H1 (cell line): ENCODE measurements around the gene WNK2. TPM values are rescaled to one million over a fixed set of nuclear protein-coding genes. Genes with fewer than 3 reads are reported as not detected.

Experiments used
- CTCF ChIA-PET: fragments of 300-600 bp; sonication (Branson Sonifier 250); formaldehyde crosslinking; loops from one replicate; lab custom pipeline; 2021; ENCODE audit not compliant: partially characterized antibody; lab: Charles Lee
- POLR2A ChIA-PET: fragments of 300-600 bp; sonication (Branson Sonifier 250); formaldehyde crosslinking; loops from one replicate; lab custom pipeline; 2021; ENCODE audit warnings: inconsistent platforms; ENCODE audit not compliant: partially characterized antibody; lab: Charles Lee
- DNase-seq, 2 experiments: peaks; one replicate each; pipeline versions ENCODE4 v3.0.0 to v3.0.0-alpha.2; 2010 to 2022; ENCODE audit warnings: low spot score in 2 of 2, low read depth in 1 of 2, mixed read lengths in 1 of 2
- FAIRE-seq: peaks from 2 replicates; lab custom pipeline; 2011; peaks lifted over from hg19 to GRCh38; lab: Jason Lieb, UNC
- H2AFZ ChIP-seq: 2 replicates; pipeline ENCODE4 v1.8.1; 2012; ENCODE audit warnings: low read length, inconsistent platforms
- H2AK5ac ChIP-seq: 2 replicates; pipeline ENCODE4 v1.6.1; 2013; ENCODE audit warnings: low read depth, low read length
- H2BK120ac ChIP-seq: replicated peaks from 2 replicates; pipeline ENCODE3; 2013; ENCODE audit warnings: low read depth, low read length, inconsistent platforms
- H2BK12ac ChIP-seq: 2 replicates; pipeline ENCODE4 v1.6.1; 2013; ENCODE audit warnings: low read depth, low read length
- H2BK15ac ChIP-seq: 2 replicates; pipeline ENCODE4 v1.6.1; 2013; ENCODE audit warnings: low read length
- H2BK20ac ChIP-seq: 2 replicates; pipeline ENCODE4 v1.6.1; 2013; ENCODE audit warnings: low read length
- H2BK5ac ChIP-seq: 2 replicates; pipeline ENCODE4 v1.6.1; 2013; ENCODE audit warnings: low read depth, low read length
- H3K14ac ChIP-seq: 2 replicates; pipeline ENCODE4 v1.6.1; 2013; ENCODE audit warnings: inconsistent platforms; ENCODE audit not compliant: insufficient read length
- H3K18ac ChIP-seq: 2 replicates; pipeline ENCODE4 v1.6.1; 2013; ENCODE audit warnings: low read length; ENCODE audit errors: extremely low read depth
- H3K23ac ChIP-seq: 2 replicates; pipeline ENCODE4 v1.6.1; 2013; ENCODE audit warnings: inconsistent platforms; ENCODE audit not compliant: insufficient read length
- H3K23me2 ChIP-seq: 2 replicates; pipeline ENCODE4 v1.6.1; 2013; ENCODE audit warnings: low read depth, low read length
- H3K27ac ChIP-seq: 2 replicates; pipeline ENCODE4 v1.6.1; 2011; ENCODE audit warnings: low read depth, low read length, inconsistent platforms
- H3K27me3 ChIP-seq, 4 experiments: replicated peaks in 1 of 4; 1 replicate in 1 of 4; 2 replicates in 3 of 4; pipeline versions ENCODE4 v1.6.1 to v1.8.1; 2011 to 2013; ENCODE audit warnings: low read length in 3 of 4, mild to moderate bottlenecking in 3 of 4, inconsistent platforms in 2 of 4, mixed read lengths in 2 of 4, moderate library complexity in 1 of 4; ENCODE audit not compliant: control insufficient read depth in 3 of 4, insufficient read depth in 3 of 4; ENCODE audit errors: extremely low read depth in 1 of 4
- H3K36me3 ChIP-seq, 4 experiments: 2 replicates each; pipeline versions ENCODE4 v1.6.1 to v1.8.1; 2011 to 2013; ENCODE audit warnings: mild to moderate bottlenecking in 4 of 4, low read length in 3 of 4, moderate library complexity in 2 of 4, control low read depth in 1 of 4, inconsistent platforms in 1 of 4; ENCODE audit not compliant: insufficient read depth in 4 of 4, control insufficient read depth in 2 of 4
- H3K4ac ChIP-seq: replicated peaks from 2 replicates; pipeline ENCODE3; 2013; ENCODE audit warnings: low read length, low read depth, mixed read lengths, inconsistent platforms; ENCODE audit not compliant: insufficient read length
- H3K4me1 ChIP-seq, 4 experiments: replicated peaks in 1 of 4; 1 replicate in 1 of 4; 2 replicates in 3 of 4; pipeline versions ENCODE4 v1.6.1 to v1.8.1; 2011 to 2013; ENCODE audit warnings: low read length in 3 of 4, inconsistent platforms in 2 of 4, mixed read lengths in 1 of 4; ENCODE audit not compliant: insufficient read depth in 4 of 4, control insufficient read depth in 3 of 4
- H3K4me2 ChIP-seq, 2 experiments: 2 replicates each; pipeline versions ENCODE4 v1.6.1 to v1.8.1; 2011 to 2013; ENCODE audit warnings: low read depth in 2 of 2, low read length in 2 of 2, control low read depth in 1 of 2, inconsistent platforms in 1 of 2, mild to moderate bottlenecking in 1 of 2; ENCODE audit not compliant: insufficient read depth in 1 of 2
- H3K4me3 ChIP-seq, 4 experiments: fragments of 200-600, 300-600 bp in 1 of 4; sonication (generic), shearing (Covaris generic), sonication (Bioruptor Twin) in 1 of 4; 2 replicates each; pipeline versions ENCODE4 v1.5.1 to v1.8.1; 2011 to 2016; ENCODE audit warnings: low read length in 4 of 4, low read depth in 3 of 4, control low read depth in 2 of 4, inconsistent platforms in 2 of 4, mild to moderate bottlenecking in 2 of 4, mixed read lengths in 1 of 4, moderate library complexity in 1 of 4; ENCODE audit not compliant: insufficient read depth in 2 of 4; ENCODE audit errors: extremely low read depth in 1 of 4
- H3K56ac ChIP-seq: replicated peaks from 2 replicates; pipeline ENCODE3; 2013; ENCODE audit warnings: low read depth, mild to moderate bottlenecking, mixed read lengths, low read length, inconsistent platforms; ENCODE audit not compliant: insufficient read length
- H3K79me1 ChIP-seq: 2 replicates; pipeline ENCODE4 v1.6.1; 2013; ENCODE audit warnings: low read depth, low read length, control low read depth
- H3K79me2 ChIP-seq, 2 experiments: 2 replicates each; pipeline versions ENCODE4 v1.6.1 to v1.8.1; 2012 to 2013; ENCODE audit warnings: low read length in 2 of 2, mild to moderate bottlenecking in 2 of 2, inconsistent platforms in 1 of 2; ENCODE audit not compliant: insufficient read depth in 2 of 2, control insufficient read depth in 1 of 2
- H3K9ac ChIP-seq, 4 experiments: replicated peaks in 1 of 4; 1 replicate in 1 of 4; 2 replicates in 3 of 4; pipeline versions ENCODE4 v1.6.1 to v1.8.1; 2011 to 2013; ENCODE audit warnings: low read depth in 3 of 4, low read length in 3 of 4, control low read depth in 2 of 4, mild to moderate bottlenecking in 2 of 4, moderate library complexity in 2 of 4, inconsistent platforms in 1 of 4; ENCODE audit errors: extremely low read depth in 1 of 4
- H3K9me3 ChIP-seq, 2 experiments: 2 replicates each; pipeline versions ENCODE4 v1.6.1 to v1.8.1; 2012 to 2013; ENCODE audit warnings: mild to moderate bottlenecking in 2 of 2, moderate library complexity in 2 of 2, control low read depth in 1 of 2, inconsistent platforms in 1 of 2, low read depth in 1 of 2, low read length in 1 of 2, mixed read lengths in 1 of 2; ENCODE audit not compliant: insufficient read depth in 2 of 2
- H4K20me1 ChIP-seq, 2 experiments: replicated peaks in 1 of 2; 2 replicates each; pipeline versions ENCODE3 to v1.8.1; 2011 to 2013; ENCODE audit warnings: inconsistent platforms in 2 of 2, low read length in 2 of 2, mild to moderate bottlenecking in 1 of 2; ENCODE audit not compliant: insufficient read depth in 2 of 2, control insufficient read depth in 1 of 2
- H4K5ac ChIP-seq: 2 replicates; pipeline ENCODE4 v1.6.1; 2013; ENCODE audit warnings: low read length, low read depth, mixed read lengths, inconsistent platforms; ENCODE audit not compliant: insufficient read length
- H4K8ac ChIP-seq: 2 replicates; pipeline ENCODE4 v1.8.0; 2013; ENCODE audit warnings: mild to moderate bottlenecking, moderate library complexity, low read length, inconsistent platforms; ENCODE audit not compliant: insufficient read depth; ENCODE audit errors: extremely low read depth
- H4K91ac ChIP-seq: replicated peaks from 2 replicates; pipeline ENCODE3; 2013; ENCODE audit warnings: low read length, mixed read lengths, inconsistent platforms; ENCODE audit not compliant: insufficient read length
- BACH1 ChIP-seq: IDR thresholded peaks from 2 replicates; pipeline ENCODE4 v1.6.1; 2012; ENCODE audit warnings: low read length, improper control_type of control experiment
- WGBS, 2 experiments: shearing (Covaris generic) in 1 of 2; methylation state at CpG; one replicate each; pipeline versions ENCODE4 v1.1.6 to v1.1.7; 2013 to 2015; ENCODE audit warnings: low lambda C conversion rate in 2 of 2, mixed read lengths in 2 of 2, inconsistent platforms in 1 of 2, low coverage in 1 of 2, missing lambda C conversion rate in 1 of 2; ENCODE audit not compliant: insufficient replicate concordance in 2 of 2, insufficient coverage in 1 of 2, insufficient read length in 1 of 2; ENCODE audit errors: extremely low coverage in 1 of 2, missing lambda C conversion rate in 1 of 2; 5-methylcytosine and 5-hydroxymethylcytosine counted together
- polyA plus RNA-seq, 7 experiments: library from polyadenylated mRNA; depleted of rRNA in 3 of 7; stranded (reverse) in 5 of 7; unstranded in 2 of 7; fragments of >200 nt in 5 of 7; fragments of 200-250 nt in 2 of 7; gene quantifications; 1 replicate in 5 of 7; 2 replicates in 1 of 7; 4 replicates in 1 of 7; pipeline versions ENCODE4 v1.2.1 to v1.2.3, GENCODE V29; 2011 to 2013; ENCODE audit warnings: missing spikeins in 2 of 7, mixed read lengths in 2 of 7
- total RNA-seq: library from RNA; stranded (reverse); fragmentation: NEBNext Ultra II Directional; extraction: Animal tissue kit (Norgen Biotek cat#: 25700); gene quantifications from 2 replicates; pipeline ENCODE4 v1.2.1, GENCODE V29; 2021

The WNK2 gene
- total and polyA plus RNA-seq, 2 of the 8 experiments (the other 6 are each of a cell fraction or from before 2014, with no cell fraction given), result 12.0 to 87.2 TPM

DNA sequence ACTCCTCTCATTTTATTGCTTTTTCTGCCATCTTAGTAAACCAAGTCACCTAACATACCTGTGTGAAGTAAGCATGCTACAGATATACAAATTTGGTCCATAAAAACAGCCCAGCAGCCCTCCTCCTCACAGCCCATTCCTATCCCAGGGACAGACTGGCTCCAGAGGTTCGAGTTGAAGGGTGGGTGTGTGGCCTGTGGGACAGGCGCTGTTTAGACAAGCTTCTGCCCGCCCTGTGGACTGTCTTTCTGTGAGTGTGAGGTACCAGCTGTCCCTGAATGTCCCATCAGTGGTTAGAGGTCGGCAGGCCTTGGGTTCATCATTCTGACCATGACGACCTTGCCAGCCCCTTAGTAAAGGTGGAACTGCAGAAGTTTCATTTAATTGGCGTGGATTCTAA, 82.0 kb downstream of the WNK2 start:
- Histone ChIP-seq H2BK120ac (no peak overlapping the region), H2BK20ac (no peak overlapping the region), H4K20me1 (peaks cover 2 to 4% of the 10 kb centered on the region in 2 experiments), H4K91ac (no peak overlapping the region), H3K56ac (no peak overlapping the region), H3K4me1 (no peaks in the 10 kb centered on the region), H3K18ac (no peak overlapping the region), H3K36me3 (peaks cover 2 to 27% (median 14%) of the 10 kb centered on the region in 4 experiments; a peak in 6 of 8 replicates), H2BK15ac (no peak overlapping the region), H2AFZ (no peak overlapping the region), H3K23ac (no peak overlapping the region), H3K4ac (no peak overlapping the region), H3K9ac (no peak overlapping the region), H3K27ac (no peak overlapping the region), H3K27me3 (no peaks in the 10 kb centered on the region), H3K14ac (no peak overlapping the region), H4K8ac (no peak overlapping the region), H3K79me1 (no peaks in the 10 kb centered on the region; the same call in 1 of the 2 replicates), H2AK5ac (no peak overlapping the region), H4K5ac (no peak overlapping the region), H3K79me2 (no peaks in the 10 kb centered on the region), H3K9me3 (no peaks in the 10 kb centered on the region), H3K4me2 (no peak overlapping the region), H3K23me2 (no peaks in the 10 kb centered on the region), H2BK5ac (no peak overlapping the region), H3K4me3 (no peak overlapping the region), H2BK12ac (no peak overlapping the region)
- POLR2A ChIA-PET, result no interaction called here
- DNase-seq, result no peak
- 89% methylated on average over 6 of the region's 6 CpGs; no CpG with 5 or more reads in 1 of the 2 experiments for WGBS, 2 experiments
- FAIRE-seq, result no peak
- TF ChIP-seq BACH1, result no peak
- CTCF ChIA-PET, result interaction anchor here (0.6 to 3.2 kb wide), 4 partner anchors 13 to 105 kb away, joined by 3 to 7 read pairs (median 3); no protein-coding TSS in a partner anchor
